Measurements from ENCODE around the gene TK1.

The TK1 gene

DNA sequence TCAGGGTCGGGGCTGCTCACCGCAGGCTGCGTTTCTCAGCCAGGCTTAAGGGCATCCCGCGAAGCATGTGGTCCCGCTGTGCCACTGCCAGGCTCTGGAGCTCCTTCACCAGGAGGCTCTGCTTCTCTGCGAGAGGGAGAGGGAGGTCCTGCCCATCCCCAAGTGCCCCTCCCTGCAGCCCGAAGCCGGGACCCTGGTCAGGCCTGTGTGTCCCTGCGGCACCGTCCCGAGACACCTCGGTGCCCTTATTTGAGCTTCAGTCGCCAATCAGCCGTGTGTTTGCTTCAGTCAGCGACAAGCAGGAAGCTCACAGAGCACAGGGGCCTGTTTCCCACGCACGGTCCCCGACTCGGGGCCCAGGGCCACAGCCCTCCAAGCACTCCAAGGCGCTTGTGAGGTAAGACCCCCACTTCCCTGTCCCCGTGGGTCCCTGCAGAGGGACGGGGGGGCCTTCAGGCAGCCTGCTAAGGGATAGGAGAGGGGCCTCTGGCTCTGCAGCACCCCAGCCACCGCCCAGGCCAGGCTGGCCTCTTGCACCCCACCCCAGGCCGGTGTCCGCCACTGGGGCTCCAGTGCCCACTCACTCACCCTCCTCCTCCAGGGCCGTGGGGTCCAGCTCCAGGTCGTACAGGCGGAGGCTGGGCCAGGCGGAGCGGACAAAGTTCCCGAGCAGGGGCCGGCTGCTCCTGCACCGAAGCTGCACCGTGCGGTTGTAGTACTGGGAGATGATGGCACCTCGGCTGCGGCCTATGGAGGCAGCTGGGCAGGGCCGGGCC is 61.5 kb downstream of the TK1 start:
- no peak for DNase-seq (ENCODE audit: low read depth in 2 of 3, low spot score in 1 of 3)

DNA sequence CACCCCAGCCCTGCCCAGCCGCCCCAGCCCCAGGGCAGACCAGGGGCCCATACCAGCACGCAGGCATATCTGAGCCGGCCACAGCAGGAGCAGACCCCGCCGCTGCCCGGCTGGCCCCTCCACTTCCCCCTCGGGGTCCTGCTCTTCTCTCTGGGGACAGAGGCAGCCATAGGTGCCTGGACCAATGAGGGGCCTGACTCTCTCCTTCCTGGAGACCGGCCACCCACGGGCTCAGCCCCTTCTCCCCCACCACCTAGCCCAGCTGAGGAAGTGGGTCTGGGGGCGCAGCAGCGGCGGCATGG is 62.1 kb downstream of the TK1 start:
- DNase-seq (ENCODE audit: low read depth in 2 of 3, low spot score in 1 of 3): no peak

All from stimulated activated CD4-positive, alpha-beta T cell treated with anti-CD3 and anti-CD28 coated beads, Interleukin-12 subunit alpha, Interleukin-12 subunit beta, amount 100 ng/mL, for 48 hours (primary cell).